Mammary epithelial cell (primary cell): ENCODE data around the gene ANGPTL1.

Experiments used
- EZH2 ChIP-seq: IDR thresholded peaks from 2 replicates; pipeline ENCODE4 v1.6.1; 2012; ENCODE audit warnings: low read length, inconsistent platforms, borderline replicate concordance
- TF ChIP-seq, protein P1 (sequence below), 2 donors: IDR thresholded peaks in 1 of 2; conservative IDR thresholded peaks in 1 of 2; 2 replicates each; pipeline ENCODE4 v1.5.1; 2011 to 2012; ENCODE audit warnings: inconsistent platforms in 2 of 2, low read length in 2 of 2, mild to moderate bottlenecking in 2 of 2, control low read depth in 1 of 2, low read depth in 1 of 2; ENCODE audit not compliant: insufficient read depth in 1 of 2; ENCODE audit errors: extremely low read depth in 1 of 2

DNA sequence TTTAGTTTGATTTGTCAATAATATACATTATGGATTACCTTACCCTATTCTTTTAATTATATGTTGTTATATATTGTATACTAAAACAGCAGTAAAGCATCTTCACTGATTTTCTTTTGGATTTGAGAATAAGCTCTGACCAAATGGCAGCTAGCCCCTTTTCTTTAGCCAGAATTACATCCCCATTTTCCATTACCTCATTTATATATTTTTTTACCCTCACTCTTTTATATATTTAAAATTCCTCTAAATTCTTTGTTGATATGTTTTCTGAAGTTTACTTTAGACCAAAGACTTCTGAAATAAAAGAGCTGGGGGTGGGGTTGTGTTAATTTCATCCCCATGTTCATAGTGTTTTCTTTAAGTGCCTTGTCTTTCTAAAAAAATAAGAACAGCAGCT lies 24.6 kb downstream of the ANGPTL1 start:
- TF ChIP-seq, protein P1, sequence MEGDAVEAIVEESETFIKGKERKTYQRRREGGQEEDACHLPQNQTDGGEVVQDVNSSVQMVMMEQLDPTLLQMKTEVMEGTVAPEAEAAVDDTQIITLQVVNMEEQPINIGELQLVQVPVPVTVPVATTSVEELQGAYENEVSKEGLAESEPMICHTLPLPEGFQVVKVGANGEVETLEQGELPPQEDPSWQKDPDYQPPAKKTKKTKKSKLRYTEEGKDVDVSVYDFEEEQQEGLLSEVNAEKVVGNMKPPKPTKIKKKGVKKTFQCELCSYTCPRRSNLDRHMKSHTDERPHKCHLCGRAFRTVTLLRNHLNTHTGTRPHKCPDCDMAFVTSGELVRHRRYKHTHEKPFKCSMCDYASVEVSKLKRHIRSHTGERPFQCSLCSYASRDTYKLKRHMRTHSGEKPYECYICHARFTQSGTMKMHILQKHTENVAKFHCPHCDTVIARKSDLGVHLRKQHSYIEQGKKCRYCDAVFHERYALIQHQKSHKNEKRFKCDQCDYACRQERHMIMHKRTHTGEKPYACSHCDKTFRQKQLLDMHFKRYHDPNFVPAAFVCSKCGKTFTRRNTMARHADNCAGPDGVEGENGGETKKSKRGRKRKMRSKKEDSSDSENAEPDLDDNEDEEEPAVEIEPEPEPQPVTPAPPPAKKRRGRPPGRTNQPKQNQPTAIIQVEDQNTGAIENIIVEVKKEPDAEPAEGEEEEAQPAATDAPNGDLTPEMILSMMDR (conservative IDR thresholded peaks at IDR 0.05 in 1 of 2, IDR thresholded peaks at IDR 0.05 in 1 of 2; ENCODE audit: extremely low read depth in 1 of 2, insufficient read depth in 1 of 2, low read depth in 1 of 2, low read length in 2 of 2) = no peak
- TF ChIP-seq EZH2 = no peak
